GM18499 (cell line): ENCODE results near the gene SGCG.
"Not testable (repeated sequence)": the region's sequence is repeated elsewhere in the genome, so short reads cannot be mapped to it uniquely, and the experiment has no call there.

Experiments used
- ATAC-seq: cut with Tn5 transposase; IDR thresholded peaks from one replicate; pipeline ENCODE4 v1.9.1; 2021; ENCODE audit warnings: moderate number of reproducible peaks; ENCODE audit not compliant: insufficient read depth, unreplicated experiment

The SGCG gene

DNA sequence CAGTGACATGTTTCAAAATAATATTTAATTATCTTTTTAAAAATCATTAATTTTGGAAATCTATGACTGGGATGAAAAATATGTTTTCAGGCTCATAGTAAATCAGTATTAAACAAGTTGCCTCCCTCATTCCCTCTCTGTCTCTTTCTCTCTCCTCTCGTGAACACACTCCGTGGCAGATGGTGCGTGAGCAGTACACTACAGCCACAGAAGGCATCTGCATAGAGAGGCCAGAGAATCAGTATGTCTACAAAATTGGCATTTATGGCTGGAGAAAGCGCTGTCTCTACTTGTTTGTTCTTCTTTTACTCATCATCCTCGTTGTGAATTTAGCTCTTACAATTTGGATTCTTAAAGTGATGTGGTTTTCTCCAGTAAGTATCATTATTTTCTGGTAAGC lies 22.7 kb downstream of the SGCG start:
- no peak for ATAC-seq

DNA sequence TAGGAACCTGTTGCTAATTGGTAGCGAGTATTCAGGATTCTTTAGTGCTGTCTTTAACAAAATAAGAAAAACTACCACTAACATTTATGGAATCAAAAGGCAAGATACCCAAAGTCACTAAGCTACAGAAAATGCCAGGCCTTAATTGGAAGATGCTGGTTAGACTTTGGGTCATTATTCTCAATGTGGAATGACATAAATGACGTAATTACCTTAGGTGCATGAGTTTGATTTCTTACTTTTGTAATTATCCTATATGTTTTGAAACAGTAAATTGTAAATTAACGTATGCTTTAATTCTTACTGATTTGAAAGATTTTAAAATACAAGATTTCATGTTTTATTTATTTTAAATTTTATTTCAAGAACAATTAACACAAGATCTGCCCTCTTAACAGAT lies 25.0 kb downstream of the SGCG start:
- no peak for ATAC-seq

DNA sequence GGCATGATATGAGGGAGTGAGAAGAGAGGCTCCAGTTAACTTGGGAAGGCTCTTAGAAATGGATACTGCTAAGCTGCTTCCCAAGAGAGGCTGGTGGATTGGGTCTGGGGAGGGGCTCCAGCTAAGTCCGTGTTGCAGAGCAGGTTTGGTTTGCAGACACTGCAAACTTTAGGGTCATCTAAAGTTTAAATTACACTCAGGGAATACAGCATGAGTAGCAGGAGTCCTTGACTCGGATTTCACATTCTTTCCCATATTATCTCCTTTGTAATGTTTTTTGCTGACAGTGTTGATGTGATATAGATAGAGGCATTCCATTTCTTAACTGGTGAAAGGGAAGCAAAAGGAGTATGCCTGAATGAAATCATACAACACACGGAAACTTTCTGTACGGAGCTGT lies 31.9 kb downstream of the SGCG start:
- ATAC-seq, result no peak

DNA sequence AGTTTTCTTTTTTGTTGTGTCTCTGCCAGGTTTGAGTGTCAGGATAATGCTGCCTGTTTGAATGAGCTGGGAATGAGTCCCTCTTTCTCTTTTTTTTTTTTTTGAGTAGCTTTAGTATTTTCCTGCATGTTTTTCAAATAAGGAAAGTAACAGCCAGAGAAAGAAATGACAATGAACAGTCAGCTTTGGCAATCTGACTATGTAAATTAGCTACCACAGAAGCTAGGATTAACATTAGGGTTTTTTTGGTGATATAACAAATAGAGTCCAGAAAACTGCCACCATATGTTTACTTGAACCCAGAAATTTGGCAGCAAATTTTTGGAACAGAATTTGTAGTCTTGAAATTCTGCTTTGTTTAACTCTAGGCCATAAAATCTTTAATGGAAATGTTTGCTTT lies 50.5 kb downstream of the SGCG start:
- no peak for ATAC-seq

DNA sequence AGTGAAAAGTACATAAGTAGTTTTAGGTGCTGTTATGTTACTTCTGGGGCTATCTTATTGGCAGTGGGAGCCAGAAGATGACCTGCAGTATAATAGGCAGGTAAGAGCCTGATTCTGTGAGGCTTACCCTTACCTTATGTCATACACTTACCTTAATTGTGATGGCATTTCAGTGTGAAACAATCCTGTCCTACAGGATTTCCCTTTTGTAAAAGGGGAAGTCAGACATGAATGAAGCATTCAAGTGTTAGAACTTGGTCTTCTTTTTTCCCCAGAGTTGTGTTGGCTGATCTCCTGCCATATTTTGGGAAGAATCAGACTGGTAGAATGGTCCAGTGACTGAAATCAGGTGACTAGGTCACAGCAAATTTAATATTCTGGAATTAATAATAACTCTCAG lies 55.2 kb downstream of the SGCG start:
- ATAC-seq, result no peak

DNA sequence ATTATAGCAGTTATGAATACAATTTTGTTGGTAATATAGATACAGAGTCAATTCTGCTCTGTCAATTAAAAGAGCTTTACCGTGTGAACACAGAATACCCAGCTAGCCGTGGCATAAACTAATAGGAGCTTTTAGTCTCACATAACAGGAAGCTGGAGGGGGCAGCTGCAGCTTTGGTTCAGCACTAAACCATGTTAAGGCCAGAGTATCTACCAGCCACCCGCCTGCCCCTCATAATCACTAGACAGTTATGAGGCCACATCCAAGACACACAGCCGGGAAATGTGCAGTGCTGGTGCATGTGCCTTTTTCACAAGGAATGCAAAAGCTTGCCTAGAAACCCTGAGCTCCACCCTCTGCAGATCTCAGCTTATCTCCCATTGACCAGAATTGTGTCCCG lies 62.3 kb downstream of the SGCG start:
- no peak for ATAC-seq

DNA sequence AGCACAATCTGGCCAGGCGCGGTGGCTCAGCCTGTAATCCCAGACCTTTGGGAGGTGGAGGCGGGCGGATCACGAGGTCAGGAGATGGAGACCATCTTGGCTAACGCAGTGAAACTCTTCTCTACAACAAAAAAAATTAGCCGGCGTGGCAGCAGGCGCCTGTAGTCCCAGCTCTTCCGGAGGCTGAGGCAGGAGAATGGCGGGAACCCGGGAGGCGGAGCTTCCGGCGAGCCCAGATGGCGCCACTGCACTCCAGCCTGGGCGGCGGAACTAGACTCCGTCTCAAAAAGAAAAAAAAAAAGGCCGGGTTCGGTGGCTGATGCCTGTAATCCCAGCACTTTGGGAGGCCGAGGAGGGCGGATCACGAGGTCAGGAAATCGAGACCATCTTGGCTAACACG lies 67.6 kb downstream of the SGCG start:
- ATAC-seq, result not testable (repeated sequence)

DNA sequence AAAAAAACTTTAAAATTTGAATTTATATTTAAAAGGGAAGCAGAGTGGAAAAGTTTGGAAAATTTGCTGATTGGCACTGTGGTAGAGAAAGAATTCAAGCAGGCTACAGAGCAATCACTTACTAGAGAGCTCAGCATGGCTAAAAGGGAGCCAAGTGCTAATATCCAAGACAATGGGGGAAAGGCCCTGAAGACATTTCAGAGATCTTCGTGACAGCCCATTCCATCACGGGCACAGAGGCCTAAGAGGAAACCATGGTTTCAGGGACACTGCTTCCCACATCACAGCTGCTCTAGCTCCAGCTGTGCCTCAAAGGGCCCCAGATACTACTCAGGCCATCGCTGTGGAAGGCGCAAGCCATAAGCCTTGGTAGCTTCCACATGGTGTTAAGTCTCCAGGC lies 73.7 kb downstream of the SGCG start:
- ATAC-seq, result no peak

DNA sequence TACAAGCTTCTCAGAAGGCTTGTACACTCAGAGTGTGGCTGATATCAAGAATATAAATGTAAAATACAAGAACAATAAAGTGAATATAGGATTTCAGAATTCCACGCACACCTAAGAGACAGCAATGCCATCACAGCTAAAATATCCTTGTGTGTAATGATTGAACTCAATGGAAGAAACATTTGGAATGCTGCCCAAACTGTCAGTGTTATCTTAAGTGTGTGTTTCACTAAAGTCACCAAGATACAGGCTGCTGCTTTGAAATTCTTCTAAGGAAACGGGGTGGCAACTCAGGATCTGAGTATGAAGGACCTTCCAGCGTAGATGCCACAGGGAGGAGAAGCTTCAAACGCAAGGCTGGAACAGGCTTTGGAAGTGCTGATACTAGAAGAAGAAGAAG lies 86.8 kb downstream of the SGCG start:
- no peak for ATAC-seq

DNA sequence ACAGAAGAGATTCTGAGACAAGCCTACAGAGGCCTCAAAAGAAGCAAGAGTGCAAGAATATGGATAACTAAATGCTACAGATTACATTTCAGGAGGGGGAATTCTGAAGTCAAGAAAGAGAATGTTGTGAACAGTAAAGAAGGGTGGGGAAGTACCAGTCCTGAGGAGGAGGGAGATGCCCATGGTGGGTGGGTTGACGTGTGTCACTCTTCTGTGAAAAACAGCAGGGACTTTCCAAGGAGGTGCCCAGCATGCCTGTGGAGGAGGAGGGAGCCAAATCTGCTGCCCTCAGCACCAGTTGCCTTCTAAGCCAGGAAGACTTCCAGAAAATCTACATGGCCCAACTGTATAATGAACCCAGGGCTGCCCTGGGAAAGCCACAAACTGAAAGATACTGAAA lies 87.7 kb downstream of the SGCG start:
- ATAC-seq, result no peak

DNA sequence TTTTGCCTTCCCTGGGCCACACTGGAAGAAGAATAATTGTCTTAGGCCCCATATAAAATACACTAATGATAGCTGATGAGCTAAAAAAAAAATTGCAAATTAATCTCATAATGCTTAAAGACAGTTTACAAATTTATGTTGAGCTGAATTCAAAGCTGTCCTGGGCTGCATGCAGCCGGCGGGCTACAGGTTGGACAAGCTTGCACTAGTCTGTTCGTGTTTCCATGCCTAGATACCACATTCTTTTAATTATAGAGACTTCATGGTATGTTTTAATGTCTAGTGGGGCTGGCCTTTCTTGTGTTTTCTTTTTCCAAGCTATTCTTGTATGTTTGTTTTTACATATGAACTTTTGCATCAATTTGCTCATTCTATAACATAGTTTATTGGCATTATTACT lies 90.6 kb downstream of the SGCG start:
- no peak for ATAC-seq

DNA sequence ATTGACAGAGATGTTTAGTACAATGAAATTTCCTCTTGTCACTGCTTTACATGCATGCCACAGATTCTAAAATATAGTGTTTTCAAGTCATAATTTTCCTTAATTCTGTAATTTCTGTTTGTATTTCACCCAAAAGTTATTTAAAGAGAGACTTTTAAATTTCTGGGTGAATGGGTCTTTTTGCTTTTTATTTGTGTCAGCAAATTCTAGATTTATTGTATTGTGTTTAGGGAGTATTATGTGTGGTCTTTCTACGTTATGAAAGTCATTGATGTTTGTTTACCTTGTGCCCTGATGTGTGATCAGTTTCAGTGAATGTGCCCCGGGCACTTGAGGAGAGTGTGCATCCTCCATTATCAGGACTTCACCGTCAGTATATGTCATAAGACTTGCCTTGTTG lies 92.7 kb downstream of the SGCG start:
- ATAC-seq, result no peak

DNA sequence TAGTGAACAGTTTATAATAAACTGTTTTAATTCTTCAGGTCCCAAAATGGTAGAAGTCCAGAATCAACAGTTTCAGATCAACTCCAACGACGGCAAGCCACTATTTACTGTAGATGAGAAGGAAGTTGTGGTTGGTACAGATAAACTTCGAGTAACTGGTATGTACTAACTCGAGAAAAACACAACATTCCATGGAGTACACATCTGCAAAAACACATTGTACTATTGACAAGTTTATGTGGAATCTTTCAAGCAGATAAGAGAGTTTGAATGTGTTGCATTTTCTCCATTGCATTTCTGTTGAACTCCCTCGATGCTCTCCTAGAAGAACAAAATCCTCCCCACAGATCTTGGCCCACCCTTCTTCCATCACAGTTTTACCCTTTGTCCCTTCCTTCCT lies 98.5 kb downstream of the SGCG start:
- no peak for ATAC-seq

DNA sequence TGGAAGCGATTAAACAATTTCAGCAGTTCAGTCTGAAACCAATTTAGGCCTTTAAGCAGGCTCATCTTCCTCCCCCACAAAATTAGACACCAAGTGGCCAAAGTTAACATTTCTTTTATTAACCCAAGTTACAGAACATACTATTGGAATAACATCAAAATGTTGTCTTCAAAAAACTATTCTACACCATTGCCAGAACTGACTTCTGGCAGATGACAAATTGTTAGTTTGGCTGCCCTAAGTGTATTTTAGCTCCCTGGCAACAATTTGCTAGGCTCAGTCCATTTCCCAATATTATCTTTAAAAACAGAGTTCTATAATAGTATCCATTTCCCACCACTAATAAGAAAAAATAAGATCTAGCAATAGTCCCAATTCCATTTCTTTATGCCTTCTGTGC lies 107.8 kb downstream of the SGCG start:
- no peak for ATAC-seq

DNA sequence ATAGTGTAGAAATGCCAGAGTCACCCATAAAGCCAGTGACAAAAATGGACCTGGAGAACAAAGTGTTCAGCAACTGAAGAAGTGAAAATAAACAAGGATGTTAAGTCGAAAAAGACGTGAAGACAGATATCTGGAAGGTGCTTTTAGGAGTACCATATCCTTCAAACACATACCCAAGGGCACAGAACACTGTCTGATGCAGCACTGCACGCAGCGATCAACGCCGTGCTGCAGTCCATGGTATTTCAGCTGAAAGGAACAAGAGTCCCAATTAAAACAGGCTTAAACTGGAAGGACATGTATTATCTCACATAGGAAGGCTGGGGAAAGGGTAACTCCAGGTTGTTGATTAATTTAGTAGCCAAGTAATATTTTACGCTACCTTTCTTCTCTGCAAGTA lies 108.2 kb downstream of the SGCG start:
- ATAC-seq, result no peak

DNA sequence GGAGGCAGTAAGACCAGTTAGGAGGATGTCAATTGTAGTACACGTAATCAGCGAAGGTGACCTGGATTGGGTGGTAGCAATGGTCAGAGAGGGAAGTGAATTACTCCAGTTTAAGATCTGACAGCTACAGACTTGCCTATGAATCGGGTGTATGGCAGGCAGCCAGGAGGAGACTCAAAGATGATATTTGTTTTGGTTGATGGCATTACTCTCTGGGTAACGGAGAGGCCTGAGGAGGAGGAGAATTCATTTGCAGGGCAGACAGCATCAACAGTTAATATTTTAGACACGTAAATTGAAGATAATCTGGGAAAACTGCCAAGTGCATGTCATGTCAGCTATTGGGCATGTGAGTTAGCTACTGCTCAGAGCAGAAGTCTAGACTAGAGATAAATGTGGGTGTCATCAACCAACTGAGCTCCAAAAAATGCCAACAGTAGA lies 109.2 kb downstream of the SGCG start:
- ATAC-seq, result no peak

DNA sequence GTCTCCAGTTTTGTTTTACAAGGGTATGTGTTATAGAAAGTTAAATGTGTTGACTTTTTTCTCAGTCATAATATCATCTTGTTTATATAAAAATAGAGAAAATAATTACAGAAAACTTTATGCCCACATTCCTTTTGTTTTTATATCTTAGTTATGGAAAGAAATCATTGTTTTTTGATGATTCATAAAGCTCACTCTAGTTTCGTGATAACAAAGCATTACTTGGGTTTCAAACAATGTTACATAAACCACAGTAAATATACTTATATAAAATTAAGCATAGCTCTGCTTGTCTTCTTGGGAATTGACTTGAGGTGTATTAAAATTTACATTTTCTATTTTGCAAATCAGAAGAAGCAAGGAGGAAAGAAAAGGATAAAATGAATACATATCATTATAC lies 111.8 kb downstream of the SGCG start:
- ATAC-seq, result no peak

DNA sequence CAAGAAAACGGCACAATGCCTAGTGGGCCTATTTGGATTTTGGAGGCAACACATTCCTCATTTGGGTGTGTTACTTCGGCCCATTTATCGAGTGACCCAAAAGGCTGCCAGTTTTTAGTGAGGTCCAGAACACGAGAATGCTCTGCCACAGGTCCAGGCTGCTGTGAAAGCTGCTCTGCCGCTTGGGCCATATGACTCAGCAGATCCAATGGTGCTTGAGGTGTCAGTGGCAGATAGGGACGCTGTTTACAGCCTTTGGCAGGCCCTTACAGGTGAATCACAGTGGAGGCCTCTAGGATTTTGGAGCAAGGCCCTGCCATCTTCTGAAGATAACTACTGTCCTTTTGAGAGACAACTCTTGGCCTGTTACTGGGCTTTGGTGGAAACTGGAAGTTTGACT lies 134.1 kb downstream of the SGCG start:
- ATAC-seq, result not testable (repeated sequence)

DNA sequence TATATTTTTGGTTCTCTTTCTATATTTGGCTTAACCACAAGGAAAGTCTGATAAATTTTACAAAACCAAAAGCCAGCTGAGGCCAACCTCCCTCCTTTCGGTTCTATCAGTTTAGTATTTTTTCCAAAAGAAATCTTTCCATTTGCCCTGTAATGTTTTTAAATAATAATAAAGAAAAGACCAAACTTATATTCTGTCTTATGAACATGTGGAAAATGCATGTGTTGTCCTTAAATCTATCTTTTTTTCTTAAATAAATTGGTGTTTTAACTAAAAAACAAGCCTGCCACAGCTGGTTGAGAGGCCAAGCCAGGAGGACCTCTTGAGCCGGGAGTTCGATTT lies 139.1 kb downstream of the SGCG start:
- ATAC-seq, result no peak

DNA sequence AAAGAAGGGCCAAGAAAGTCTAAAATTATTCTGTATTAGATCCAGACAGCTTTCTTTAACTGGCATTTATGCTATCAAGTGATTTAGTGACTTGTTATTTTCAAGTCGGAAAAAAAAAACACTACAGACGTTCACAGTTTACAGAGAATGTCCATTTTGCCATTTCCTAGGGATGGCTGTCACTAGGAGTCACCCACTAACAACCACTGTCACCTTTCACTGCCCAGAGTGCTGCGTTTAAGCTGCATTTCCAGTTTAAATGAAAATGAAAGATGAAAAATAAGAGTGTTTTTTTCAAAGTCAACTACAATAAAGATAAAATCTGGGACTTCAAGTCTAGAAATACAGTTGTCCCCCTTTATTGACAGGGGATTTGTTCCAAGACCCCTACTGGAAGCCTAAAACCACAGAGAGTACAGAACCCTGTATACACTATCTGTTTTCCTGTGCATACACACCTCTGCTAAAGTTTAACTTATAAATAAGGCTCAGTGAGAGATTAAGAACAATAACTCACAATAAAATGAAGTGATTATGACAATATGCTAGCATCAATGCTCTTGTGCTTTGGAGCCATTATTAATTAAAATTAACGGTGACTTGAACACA lies 140.3 kb downstream of the SGCG start:
- no peak for ATAC-seq

DNA sequence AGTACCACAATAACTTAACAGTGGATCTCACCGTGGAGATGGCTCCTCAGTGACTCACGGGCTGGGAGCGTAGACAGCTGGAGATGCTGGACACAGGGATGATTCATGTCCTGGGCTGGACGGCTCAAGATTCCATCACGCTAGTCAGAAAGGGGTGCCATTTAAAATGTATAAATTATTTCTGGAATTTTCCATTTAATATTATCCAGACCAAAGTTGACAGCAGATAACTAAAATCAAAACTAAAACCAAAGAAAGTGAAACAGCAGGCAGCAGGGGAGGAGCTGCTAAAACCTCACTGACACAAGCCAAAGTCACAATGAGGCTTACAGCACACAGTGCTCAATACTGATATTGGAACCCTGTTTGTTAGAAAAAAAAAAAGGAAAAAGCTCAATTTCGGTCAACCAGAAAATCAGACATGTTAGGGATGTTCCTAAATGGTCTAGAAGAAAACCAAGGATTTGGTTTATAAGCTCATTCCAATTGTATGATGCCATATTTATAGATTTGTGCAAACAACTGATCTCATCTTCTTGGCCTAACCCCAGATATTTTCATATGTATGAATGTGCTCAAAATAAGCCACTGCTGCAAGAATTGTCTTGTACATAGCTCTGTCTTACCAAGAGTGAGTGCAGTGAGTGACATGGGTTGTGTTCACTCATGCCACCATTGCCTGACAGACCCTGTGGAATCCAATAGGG lies 140.9 kb downstream of the SGCG start:
- ATAC-seq, result peak; percentile 46
